H9 (cell line): ENCODE measurements around the gene TSSK2. TPM values are rescaled to one million over a fixed set of nuclear protein-coding genes. Genes with fewer than 3 reads are reported as not detected.

ENCODE experiments used
- DNase-seq: peaks from one replicate; pipeline ENCODE4 v3.0.0-alpha.2; 2017
- H2AFZ ChIP-seq: one replicate; pipeline ENCODE4 v1.6.1; 2013; ENCODE audit warnings: mild to moderate bottlenecking, low read length, control low read depth, moderate library complexity
- H2AK5ac ChIP-seq: 2 replicates; pipeline ENCODE4 v1.6.1; 2013; ENCODE audit warnings: low read length, control low read depth, mixed read lengths; ENCODE audit not compliant: insufficient read length
- H2BK120ac ChIP-seq: one replicate; pipeline ENCODE4 v1.6.1; 2013; ENCODE audit warnings: low read depth, mild to moderate bottlenecking, low read length, control low read depth, inconsistent platforms; ENCODE audit not compliant: poor library complexity, severe bottlenecking
- H2BK12ac ChIP-seq: 2 replicates; pipeline ENCODE4 v1.6.1; 2013; ENCODE audit warnings: low read length, control low read depth, mixed read lengths, low read depth; ENCODE audit not compliant: insufficient read length
- H2BK15ac ChIP-seq: 2 replicates; pipeline ENCODE4 v1.6.1; 2013; ENCODE audit warnings: low read depth, low read length, control low read depth
- H2BK20ac ChIP-seq: one replicate; pipeline ENCODE4 v1.6.1; 2013; ENCODE audit warnings: low read depth, mild to moderate bottlenecking, low read length, control low read depth, inconsistent platforms; ENCODE audit not compliant: poor library complexity, severe bottlenecking
- H2BK5ac ChIP-seq: 2 replicates; pipeline ENCODE4 v1.6.1; 2013; ENCODE audit warnings: low read length, control low read depth, mixed read lengths; ENCODE audit not compliant: insufficient read length
- H3K14ac ChIP-seq: 2 replicates; pipeline ENCODE4 v1.6.1; 2013; ENCODE audit warnings: low read length, control low read depth; ENCODE audit not compliant: insufficient read depth
- H3K18ac ChIP-seq: 2 replicates; pipeline ENCODE4 v1.6.1; 2013; ENCODE audit warnings: low read depth, mild to moderate bottlenecking, mixed read lengths, low read length, control low read depth; ENCODE audit not compliant: insufficient read length
- H3K23ac ChIP-seq: 2 replicates; pipeline ENCODE4 v1.6.1; 2013; ENCODE audit warnings: low read length, control low read depth, mixed read lengths, low read depth; ENCODE audit not compliant: insufficient read length
- H3K23me2 ChIP-seq: 2 replicates; pipeline ENCODE4 v1.6.1; 2013; ENCODE audit warnings: low read depth, mild to moderate bottlenecking, mixed read lengths, low read length, control low read depth; ENCODE audit not compliant: insufficient read length, poor library complexity, severe bottlenecking
- H3K27ac ChIP-seq: 2 replicates; pipeline ENCODE4 v1.5.1; 2013; ENCODE audit warnings: low read length, control low read depth, mixed read lengths, low read depth; ENCODE audit not compliant: insufficient read length
- H3K27me3 ChIP-seq: 2 replicates; pipeline ENCODE4 v1.6.1; 2013; ENCODE audit warnings: low read length, control low read depth, inconsistent platforms; ENCODE audit not compliant: insufficient read depth
- H3K4ac ChIP-seq: 2 replicates; pipeline ENCODE4 v1.6.1; 2013; ENCODE audit warnings: low read depth, mild to moderate bottlenecking, control low read depth, inconsistent platforms, low read length, moderate library complexity
- H3K4me1 ChIP-seq: 2 replicates; pipeline ENCODE4 v1.6.1; 2013; ENCODE audit warnings: low read length, control low read depth, inconsistent platforms; ENCODE audit not compliant: insufficient read depth
- H3K4me2 ChIP-seq: 2 replicates; pipeline ENCODE4 v1.6.1; 2013; ENCODE audit warnings: low read length, control low read depth, mixed read lengths; ENCODE audit not compliant: insufficient read length, insufficient read depth
- H3K56ac ChIP-seq: 2 replicates; pipeline ENCODE4 v1.6.1; 2013; ENCODE audit warnings: low read depth, mild to moderate bottlenecking, mixed read lengths, low read length, control low read depth; ENCODE audit not compliant: insufficient read length
- H3K79me1 ChIP-seq: 2 replicates; pipeline ENCODE4 v1.6.1; 2013; ENCODE audit warnings: low read depth, mild to moderate bottlenecking, moderate library complexity, low read length, control low read depth, inconsistent platforms; ENCODE audit not compliant: insufficient read depth, poor library complexity, severe bottlenecking
- H3K79me2 ChIP-seq: 2 replicates; pipeline ENCODE4 v1.6.1; 2013; ENCODE audit warnings: low read length, control low read depth, inconsistent platforms; ENCODE audit not compliant: insufficient read depth
- H3K9ac ChIP-seq: 2 replicates; pipeline ENCODE4 v1.6.1; 2013; ENCODE audit warnings: low read length, control low read depth, mixed read lengths; ENCODE audit not compliant: insufficient read length; ENCODE audit errors: extremely low read depth
- H3K9me3 ChIP-seq: one replicate; pipeline ENCODE4 v1.6.1; 2013; ENCODE audit warnings: low read depth, low read length, inconsistent platforms; ENCODE audit not compliant: control insufficient read depth
- H3T11ph ChIP-seq: one replicate; pipeline ENCODE4 v1.6.1; 2013; ENCODE audit warnings: mild to moderate bottlenecking, low read length, control low read depth, inconsistent platforms
- H4K20me1 ChIP-seq: one replicate; pipeline ENCODE4 v1.6.1; 2013; ENCODE audit not compliant: control insufficient read depth, insufficient read length, insufficient read depth
- H4K5ac ChIP-seq: 2 replicates; pipeline ENCODE4 v1.6.1; 2013; ENCODE audit warnings: low read depth, mild to moderate bottlenecking, mixed read lengths, low read length, control low read depth; ENCODE audit not compliant: insufficient read length
- H4K8ac ChIP-seq: replicated peaks from 2 replicates; pipeline ENCODE4 v1.6.1; 2013; ENCODE audit warnings: low read length, control low read depth, mixed read lengths, low read depth; ENCODE audit not compliant: insufficient read length
- H4K91ac ChIP-seq: 2 replicates; pipeline ENCODE4 v1.6.1; 2013; ENCODE audit warnings: low read depth, mild to moderate bottlenecking, moderate library complexity, mixed read lengths, low read length, control low read depth; ENCODE audit not compliant: insufficient read length
- H3K27ac Mint-ChIP-seq, 3 experiments: 2 replicates in 2 of 3; 3 replicates in 1 of 3; pipeline ENCODE4 v1.8.0; 2020 to 2021; ENCODE audit warnings: mixed read lengths in 3 of 3, mild to moderate bottlenecking in 1 of 3, moderate library complexity in 1 of 3
- H3K27me3 Mint-ChIP-seq: 2 replicates; pipeline ENCODE4 v1.8.0; 2021; ENCODE audit warnings: low read depth, mild to moderate bottlenecking, moderate library complexity, mixed read lengths
- H3K36me3 Mint-ChIP-seq, 3 experiments: 2 replicates in 2 of 3; 3 replicates in 1 of 3; pipeline ENCODE4 v1.8.0; 2020 to 2021; ENCODE audit warnings: low read depth in 3 of 3, mixed read lengths in 3 of 3; ENCODE audit not compliant: insufficient read depth in 1 of 3
- H3K4me1 Mint-ChIP-seq, 2 experiments: 2 replicates each; pipeline ENCODE4 v1.8.0; 2020; ENCODE audit warnings: mixed read lengths in 2 of 2
- H3K4me3 Mint-ChIP-seq, 2 experiments: 2 replicates in 1 of 2; 3 replicates in 1 of 2; pipeline ENCODE4 v1.8.0; 2020 to 2021; ENCODE audit warnings: mild to moderate bottlenecking in 2 of 2, mixed read lengths in 2 of 2, moderate library complexity in 1 of 2
- H3K9me3 Mint-ChIP-seq, 2 experiments: 2 replicates in 1 of 2; 3 replicates in 1 of 2; pipeline ENCODE4 v1.8.0; 2020; ENCODE audit warnings: mild to moderate bottlenecking in 2 of 2, mixed read lengths in 2 of 2, moderate library complexity in 1 of 2
- WGBS: extraction: QIAGEN DNeasy Blood & Tissue Kit; methylation state at CpG from one replicate; pipeline ENCODE4 v1.1.7; 2013; ENCODE audit warnings: missing lambda C conversion rate, low lambda C conversion rate, mixed read lengths; ENCODE audit not compliant: insufficient read length; ENCODE audit errors: extremely low coverage; 5-methylcytosine and 5-hydroxymethylcytosine counted together
- long read RNA-seq: library from polyadenylated mRNA; unstranded; transcript quantifications from one replicate; pipeline ENCODE4 v2.0.0, GENCODE V29; 2020
- total RNA-seq: library from RNA; stranded (reverse); gene quantifications from 2 replicates; pipeline ENCODE4 v1.2.1, GENCODE V29; 2021
- TF ChIP-seq, protein P1 (sequence below): fragments of 200-600 bp; sonication (generic); conservative IDR thresholded peaks from 3 replicates; pipeline ENCODE4 v1.8.0; 2021; ENCODE audit warnings: antibody characterized with exemption, mild to moderate bottlenecking

The TSSK2 gene
- not detected in 2 replicates for total RNA-seq
- long read RNA-seq = 0 reads

DNA sequence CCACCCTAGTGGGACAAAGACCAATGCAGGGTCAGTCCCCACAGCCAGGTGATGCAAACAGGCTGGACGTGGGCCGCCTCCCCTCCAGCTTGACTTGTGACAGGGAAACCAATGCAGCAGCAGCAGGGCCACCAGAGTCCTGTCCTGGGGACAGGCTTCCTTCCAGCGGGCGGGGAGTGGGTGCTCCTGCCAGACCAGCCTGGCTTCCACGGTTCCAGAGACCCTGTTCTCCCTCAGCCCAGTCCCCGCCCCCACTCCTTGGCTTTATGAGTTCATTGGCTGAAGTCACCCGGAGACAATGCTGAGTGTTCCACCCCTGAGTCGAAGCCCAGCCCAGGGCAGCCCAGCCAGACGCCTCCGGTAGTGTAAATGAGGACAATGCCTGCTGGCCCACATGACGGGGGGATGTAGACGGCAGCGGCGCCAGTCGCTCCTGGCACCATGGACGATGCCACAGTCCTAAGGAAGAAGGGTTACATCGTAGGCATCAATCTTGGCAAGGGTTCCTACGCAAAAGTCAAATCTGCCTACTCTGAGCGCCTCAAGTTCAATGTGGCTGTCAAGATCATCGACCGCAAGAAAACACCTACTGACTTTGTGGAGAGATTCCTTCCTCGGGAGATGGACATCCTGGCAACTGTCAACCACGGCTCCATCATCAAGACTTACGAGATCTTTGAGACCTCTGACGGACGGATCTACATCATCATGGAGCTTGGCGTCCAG lies at the start of gene TSSK2:
Gene TSSK2, plus strand, starts transcription at position 350 of the 726 bp plus-strand sequence. Its CDS starts 92 bp downstream, at position 442.
- no peak within 1 kb of the TSS for H3K27ac ChIP-seq
- peak within 1 kb of the TSS in 1 of 3 experiments; percentile 56; a peak in 2 of 7 replicates for H3K27ac Mint-ChIP-seq
- no peak within 1 kb of the TSS for H3T11ph ChIP-seq
- no peak within 1 kb of the TSS for H3K9ac ChIP-seq
- H4K5ac ChIP-seq = no peak within 1 kb of the TSS
- no peak within 1 kb of the TSS for H2BK5ac ChIP-seq
- no peak within 1 kb of the TSS for H2AK5ac ChIP-seq
- no peaks in the 10 kb centered on the region for H4K20me1 ChIP-seq
- H3K36me3 Mint-ChIP-seq = peaks cover 8 to 42% (median 22%) of the 10 kb centered on the region in 3 experiments
- no peak within 1 kb of the TSS for H3K18ac ChIP-seq
- no peak within 1 kb of the TSS for H3K4me2 ChIP-seq
- no peaks in the 10 kb centered on the region; a peak in 1 of 4 replicates for H3K4me1 Mint-ChIP-seq
- no peaks in the 10 kb centered on the region for H3K23me2 ChIP-seq
- no peak within 1 kb of the TSS for H3K14ac ChIP-seq
- H2AFZ ChIP-seq = no peak within 1 kb of the TSS
- H3K9me3 Mint-ChIP-seq = no peaks in the 10 kb centered on the region
- H3K27me3 ChIP-seq = no peaks in the 10 kb centered on the region
- no peak within 1 kb of the TSS for H2BK20ac ChIP-seq
- no peaks in the 10 kb centered on the region for H3K79me2 ChIP-seq
- no peaks in the 10 kb centered on the region; the same call in 1 of the 2 replicates for H3K27me3 Mint-ChIP-seq
- H3K4me3 Mint-ChIP-seq = no peak within 1 kb of the TSS
- no peak within 1 kb of the TSS for H2BK12ac ChIP-seq
- H4K8ac ChIP-seq = no peak within 1 kb of the TSS
- H3K79me1 ChIP-seq = no peaks in the 10 kb centered on the region
- no peak within 1 kb of the TSS for H2BK15ac ChIP-seq
- H3K23ac ChIP-seq = no peak within 1 kb of the TSS
- no peaks in the 10 kb centered on the region for H3K9me3 ChIP-seq
- H3K56ac ChIP-seq = no peak within 1 kb of the TSS
- H2BK120ac ChIP-seq = no peak within 1 kb of the TSS
- DNase-seq = peak; percentile 63
- H4K91ac ChIP-seq = no peak within 1 kb of the TSS
- no CpG with 5 or more reads among the region's 27 CpGs for WGBS
- H3K4me1 ChIP-seq = no peaks in the 10 kb centered on the region
- H3K4ac ChIP-seq = no peak within 1 kb of the TSS
- TF ChIP-seq, protein P1, sequence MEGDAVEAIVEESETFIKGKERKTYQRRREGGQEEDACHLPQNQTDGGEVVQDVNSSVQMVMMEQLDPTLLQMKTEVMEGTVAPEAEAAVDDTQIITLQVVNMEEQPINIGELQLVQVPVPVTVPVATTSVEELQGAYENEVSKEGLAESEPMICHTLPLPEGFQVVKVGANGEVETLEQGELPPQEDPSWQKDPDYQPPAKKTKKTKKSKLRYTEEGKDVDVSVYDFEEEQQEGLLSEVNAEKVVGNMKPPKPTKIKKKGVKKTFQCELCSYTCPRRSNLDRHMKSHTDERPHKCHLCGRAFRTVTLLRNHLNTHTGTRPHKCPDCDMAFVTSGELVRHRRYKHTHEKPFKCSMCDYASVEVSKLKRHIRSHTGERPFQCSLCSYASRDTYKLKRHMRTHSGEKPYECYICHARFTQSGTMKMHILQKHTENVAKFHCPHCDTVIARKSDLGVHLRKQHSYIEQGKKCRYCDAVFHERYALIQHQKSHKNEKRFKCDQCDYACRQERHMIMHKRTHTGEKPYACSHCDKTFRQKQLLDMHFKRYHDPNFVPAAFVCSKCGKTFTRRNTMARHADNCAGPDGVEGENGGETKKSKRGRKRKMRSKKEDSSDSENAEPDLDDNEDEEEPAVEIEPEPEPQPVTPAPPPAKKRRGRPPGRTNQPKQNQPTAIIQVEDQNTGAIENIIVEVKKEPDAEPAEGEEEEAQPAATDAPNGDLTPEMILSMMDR = no peak
